ENCODE data around the gene STMND1. TPM values are rescaled to one million over a fixed set of nuclear protein-coding genes. Genes with fewer than 3 reads are reported as not detected.
"Not testable (repeated sequence)": the region's sequence is repeated elsewhere in the genome, so short reads cannot be mapped to it uniquely, and the experiment has no call there.

STMND1 gene
- total RNA-seq: not detected in 2 replicates

- intact Hi-C loops (cut with micrococcal nuclease): no loop called here
- DNase-seq (ENCODE audit: low spot score): no peak
- H3K36me3 Mint-ChIP-seq (ENCODE audit: low read depth): no peaks in the 10 kb centered on the region
- H3K27me3 Mint-ChIP-seq (ENCODE audit: low read depth): peaks cover 40% of the 10 kb centered on the region
- peaks cover 4% of the 10 kb centered on the region for H3K4me1 Mint-ChIP-seq (ENCODE audit: low read depth)
- no peak within 1 kb of the TSS for H3K27ac Mint-ChIP-seq
- peak within 1 kb of the TSS; percentile 32 for H3K4me3 Mint-ChIP-seq (ENCODE audit: low read depth)
- no peaks in the 10 kb centered on the region for H3K9me3 Mint-ChIP-seq
Measured at GRCh38 chr6:17101422-17102257, at the start of gene STMND1. STMND1 (plus strand) TSS chr6:17102050; CDS start chr6:17102258, 208 bp downstream.

GRCh38 chr6:17054647-17055046 is 47.2 kb upstream of the STMND1 start:
- H3K27me3 Mint-ChIP-seq (ENCODE audit: low read depth): peaks cover 4% of the 10 kb centered on the region
- no peaks in the 10 kb centered on the region for H3K9me3 Mint-ChIP-seq

GRCh38 chr6:17057322-17057721 is 44.5 kb upstream of the STMND1 start:
- no peak for DNase-seq (ENCODE audit: low spot score)
- Mint-ChIP-seq H3K27me3 (ENCODE audit: low read depth) (peaks cover 9% of the 10 kb centered on the region), H3K36me3 (ENCODE audit: low read depth) (no peaks in the 10 kb centered on the region), H3K4me1 (ENCODE audit: low read depth) (no peaks in the 10 kb centered on the region), H3K4me3 (ENCODE audit: low read depth) (no peak overlapping the region), H3K27ac (no peak overlapping the region), H3K9me3 (no peaks in the 10 kb centered on the region)
- intact Hi-C loops (cut with micrococcal nuclease): no loop called here

More at GRCh38 chr6:17054647-17055046, 47.2 kb upstream of the STMND1 start:
- DNase-seq (ENCODE audit: low spot score): no peak
- intact Hi-C loops (cut with micrococcal nuclease): no loop called here
- H3K4me1 Mint-ChIP-seq (ENCODE audit: low read depth): no peaks in the 10 kb centered on the region
- no peak overlapping the region for H3K4me3 Mint-ChIP-seq (ENCODE audit: low read depth)
- no peaks in the 10 kb centered on the region for H3K36me3 Mint-ChIP-seq (ENCODE audit: low read depth)
- no peak overlapping the region for H3K27ac Mint-ChIP-seq

- Mint-ChIP-seq H3K36me3 (ENCODE audit: low read depth) (no peaks in the 10 kb centered on the region), H3K9me3 (no peaks in the 10 kb centered on the region), H3K27me3 (ENCODE audit: low read depth) (peaks cover 12% of the 10 kb centered on the region), H3K4me1 (ENCODE audit: low read depth) (no peaks in the 10 kb centered on the region), H3K27ac (no peak overlapping the region), H3K4me3 (ENCODE audit: low read depth) (no peak overlapping the region)
- DNase-seq (ENCODE audit: low spot score): no peak
- intact Hi-C loops (cut with micrococcal nuclease): no loop called here
Measured at GRCh38 chr6:17058550-17058949, 43.3 kb upstream of the STMND1 start.

GRCh38 chr6:17059022-17059421 is 42.8 kb upstream of the STMND1 start:
- H3K9me3 Mint-ChIP-seq: no peaks in the 10 kb centered on the region
- no peaks in the 10 kb centered on the region for H3K36me3 Mint-ChIP-seq (ENCODE audit: low read depth)
- DNase-seq (ENCODE audit: low spot score): no peak
- H3K27me3 Mint-ChIP-seq (ENCODE audit: low read depth): peaks cover 12% of the 10 kb centered on the region
- H3K4me3 Mint-ChIP-seq (ENCODE audit: low read depth): no peak overlapping the region
- intact Hi-C loops (cut with micrococcal nuclease): no loop called here
- no peaks in the 10 kb centered on the region for H3K4me1 Mint-ChIP-seq (ENCODE audit: low read depth)
- H3K27ac Mint-ChIP-seq: no peak overlapping the region

- Mint-ChIP-seq H3K9me3 (no peaks in the 10 kb centered on the region), H3K4me1 (ENCODE audit: low read depth) (no peaks in the 10 kb centered on the region), H3K36me3 (ENCODE audit: low read depth) (no peaks in the 10 kb centered on the region), H3K4me3 (ENCODE audit: low read depth) (no peak overlapping the region), H3K27ac (no peak overlapping the region), H3K27me3 (ENCODE audit: low read depth) (peaks cover 13% of the 10 kb centered on the region)
- DNase-seq (ENCODE audit: low spot score): no peak
- intact Hi-C loops (cut with micrococcal nuclease): no loop called here
Measured at GRCh38 chr6:17059850-17060249, 42.0 kb upstream of the STMND1 start.

GRCh38 chr6:17061097-17061496 is 40.8 kb upstream of the STMND1 start:
- intact Hi-C loops (cut with micrococcal nuclease): no loop called here
- Mint-ChIP-seq H3K36me3 (ENCODE audit: low read depth) (no peaks in the 10 kb centered on the region), H3K9me3 (no peaks in the 10 kb centered on the region), H3K4me1 (ENCODE audit: low read depth) (no peaks in the 10 kb centered on the region), H3K4me3 (ENCODE audit: low read depth) (no peak overlapping the region), H3K27me3 (ENCODE audit: low read depth) (peaks cover 13% of the 10 kb centered on the region), H3K27ac (no peak overlapping the region)
- no peak for DNase-seq (ENCODE audit: low spot score)

- H3K9me3 Mint-ChIP-seq: no peaks in the 10 kb centered on the region
- intact Hi-C loops (cut with micrococcal nuclease): no loop called here
- DNase-seq (ENCODE audit: low spot score): no peak
Measured at GRCh38 chr6:17062871-17063440, 38.9 kb upstream of the STMND1 start.

GRCh38 chr6:17064975-17065374 is 36.9 kb upstream of the STMND1 start:
- H3K36me3 Mint-ChIP-seq (ENCODE audit: low read depth): no peaks in the 10 kb centered on the region
- no peaks in the 10 kb centered on the region for H3K4me1 Mint-ChIP-seq (ENCODE audit: low read depth)
- intact Hi-C loops (cut with micrococcal nuclease): no loop called here
- H3K27ac Mint-ChIP-seq: no peak overlapping the region
- no peak overlapping the region for H3K4me3 Mint-ChIP-seq (ENCODE audit: low read depth)
- H3K27me3 Mint-ChIP-seq (ENCODE audit: low read depth): peaks cover 6% of the 10 kb centered on the region
- no peak for DNase-seq (ENCODE audit: low spot score)
- peaks cover 7% of the 10 kb centered on the region for H3K9me3 Mint-ChIP-seq

More at GRCh38 chr6:17062871-17063440, 38.9 kb upstream of the STMND1 start:
- H3K4me1 Mint-ChIP-seq (ENCODE audit: low read depth): no peaks in the 10 kb centered on the region
- no peak overlapping the region for H3K4me3 Mint-ChIP-seq (ENCODE audit: low read depth)
- no peak overlapping the region for H3K27ac Mint-ChIP-seq
- H3K36me3 Mint-ChIP-seq (ENCODE audit: low read depth): no peaks in the 10 kb centered on the region
- peaks cover 11% of the 10 kb centered on the region for H3K27me3 Mint-ChIP-seq (ENCODE audit: low read depth)

- no peak for DNase-seq (ENCODE audit: low spot score)
- intact Hi-C loops (cut with micrococcal nuclease): no loop called here
- no peak overlapping the region for H3K27ac Mint-ChIP-seq
- H3K36me3 Mint-ChIP-seq (ENCODE audit: low read depth): no peaks in the 10 kb centered on the region
- H3K27me3 Mint-ChIP-seq (ENCODE audit: low read depth): peaks cover 5% of the 10 kb centered on the region
- no peak overlapping the region for H3K4me3 Mint-ChIP-seq (ENCODE audit: low read depth)
- H3K4me1 Mint-ChIP-seq (ENCODE audit: low read depth): no peaks in the 10 kb centered on the region
- H3K9me3 Mint-ChIP-seq: peaks cover 9% of the 10 kb centered on the region
Measured at GRCh38 chr6:17066610-17067009, 35.2 kb upstream of the STMND1 start.

GRCh38 chr6:17068972-17069371 is 32.9 kb upstream of the STMND1 start:
- H3K27me3 Mint-ChIP-seq (ENCODE audit: low read depth); intact Hi-C loops (cut with micrococcal nuclease); DNase-seq (ENCODE audit: low spot score); H3K4me1 Mint-ChIP-seq (ENCODE audit: low read depth); H3K4me3 Mint-ChIP-seq (ENCODE audit: low read depth); H3K27ac Mint-ChIP-seq; H3K36me3 Mint-ChIP-seq (ENCODE audit: low read depth): not testable (repeated sequence)
- H3K9me3 Mint-ChIP-seq: peaks cover 11% of the 10 kb centered on the region

GRCh38 chr6:17070400-17070799 is 31.4 kb upstream of the STMND1 start:
- intact Hi-C loops (cut with micrococcal nuclease): not testable (repeated sequence)

GRCh38 chr6:17073596-17073995 is 28.3 kb upstream of the STMND1 start:
- H3K4me3 Mint-ChIP-seq (ENCODE audit: low read depth); H3K27ac Mint-ChIP-seq: not testable (repeated sequence)

More at GRCh38 chr6:17070400-17070799, 31.4 kb upstream of the STMND1 start:
- not testable (repeated sequence) for H3K27me3 Mint-ChIP-seq (ENCODE audit: low read depth); DNase-seq (ENCODE audit: low spot score); H3K4me1 Mint-ChIP-seq (ENCODE audit: low read depth); H3K36me3 Mint-ChIP-seq (ENCODE audit: low read depth); H3K27ac Mint-ChIP-seq; H3K4me3 Mint-ChIP-seq (ENCODE audit: low read depth)
- peaks cover 11% of the 10 kb centered on the region for H3K9me3 Mint-ChIP-seq

More at GRCh38 chr6:17073596-17073995, 28.3 kb upstream of the STMND1 start:
- intact Hi-C loops (cut with micrococcal nuclease); H3K36me3 Mint-ChIP-seq (ENCODE audit: low read depth); H3K4me1 Mint-ChIP-seq (ENCODE audit: low read depth); DNase-seq (ENCODE audit: low spot score); H3K27me3 Mint-ChIP-seq (ENCODE audit: low read depth): not testable (repeated sequence)
- peaks cover 18% of the 10 kb centered on the region for H3K9me3 Mint-ChIP-seq
